HG02798 (cell line): ENCODE measurements around the gene MFNG.
"Not testable (repeated sequence)": the region's sequence is repeated elsewhere in the genome, so short reads cannot be mapped to it uniquely, and the experiment has no call there.

ENCODE experiments used
- ATAC-seq: cut with Tn5 transposase; IDR thresholded peaks from one replicate; pipeline ENCODE4 v1.9.1; 2021; ENCODE audit warnings: mild to moderate bottlenecking; ENCODE audit not compliant: unreplicated experiment, poor library complexity

The MFNG gene

GRCh38 chr22:37479196-37479595 lies 7.0 kb downstream of the MFNG start:
- no peak for ATAC-seq

DNA sequence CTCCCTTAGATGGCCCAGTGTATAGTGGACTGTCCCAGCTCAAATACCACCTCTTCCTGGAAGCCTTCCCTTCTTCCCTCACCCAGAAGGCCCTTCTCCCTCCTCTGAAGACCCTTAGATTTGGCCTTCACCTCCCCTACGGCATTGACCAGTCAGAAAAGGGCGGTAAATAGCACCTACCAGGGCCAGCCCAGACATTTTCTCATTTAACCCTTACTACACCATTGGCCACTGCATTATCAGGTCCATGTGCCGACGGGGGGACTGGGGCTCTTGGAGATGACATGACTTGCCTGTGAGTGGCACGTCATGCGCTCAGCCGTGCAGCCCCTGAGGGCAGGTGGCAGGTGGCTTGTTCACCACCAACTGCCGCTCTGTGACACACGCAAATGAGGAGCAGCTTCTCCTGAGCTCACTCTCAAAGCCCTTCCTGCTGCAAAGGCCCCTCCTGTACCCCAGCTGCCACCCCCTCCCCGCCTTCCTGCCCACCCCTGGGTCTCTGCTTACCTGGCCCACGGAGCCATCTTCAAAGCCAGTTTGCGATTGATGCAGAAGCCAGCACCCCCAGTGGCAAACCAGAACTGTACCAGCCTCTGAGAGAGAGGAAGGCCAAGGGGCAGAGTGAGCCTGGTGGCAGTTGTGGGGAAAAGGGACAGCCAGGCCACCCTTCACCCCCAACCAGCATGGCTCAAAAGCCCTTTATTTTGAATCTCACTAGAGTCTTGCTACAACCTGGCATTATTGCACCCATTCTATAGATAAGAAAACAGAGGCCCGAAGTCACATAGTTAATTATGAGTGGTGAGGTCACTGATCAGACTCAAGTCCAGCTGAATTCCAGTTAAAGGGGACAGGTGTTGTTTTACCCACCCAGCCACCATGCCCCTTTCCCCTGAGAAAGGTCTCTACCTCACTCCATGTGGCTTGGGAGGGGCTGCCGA lies 9.5 kb downstream of the MFNG start:
- no peak for ATAC-seq

DNA sequence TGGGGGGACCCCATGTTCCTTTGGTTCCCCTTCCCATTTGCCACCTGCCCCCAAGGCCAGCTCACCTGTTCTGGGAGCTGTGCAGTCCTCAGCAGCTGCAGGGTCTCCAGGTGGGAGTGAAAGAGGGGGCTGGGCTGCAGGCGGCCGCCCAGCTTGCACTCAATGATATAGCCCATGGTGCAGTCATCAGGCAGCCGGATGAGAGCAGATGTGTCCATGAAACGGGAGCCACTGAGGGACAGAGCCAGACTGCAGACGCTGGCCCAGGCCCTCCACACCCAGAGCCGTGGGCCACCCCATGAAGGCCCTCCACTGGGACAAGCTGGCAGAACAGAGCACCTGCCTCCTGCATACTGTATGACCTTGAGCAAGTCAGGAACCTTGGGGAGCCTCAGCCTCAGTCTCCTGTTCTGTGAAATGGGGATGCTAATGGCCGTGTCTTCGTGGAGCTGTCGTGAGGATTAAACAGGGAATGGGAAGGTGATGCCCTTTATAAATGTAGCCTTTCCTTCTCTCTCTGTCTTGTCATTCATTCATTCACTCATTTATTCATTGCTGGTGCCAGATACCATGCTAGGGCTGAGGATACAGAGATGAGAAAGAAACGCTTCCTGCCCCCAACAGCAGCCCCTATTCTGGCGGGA lies 11.6 kb downstream of the MFNG start:
- ATAC-seq: no peak

GRCh38 chr22:37473437-37473946 lies 12.7 kb downstream of the MFNG start:
- no peak for ATAC-seq

GRCh38 chr22:37472418-37473006 lies 13.7 kb downstream of the MFNG start:
- ATAC-seq: no peak

GRCh38 chr22:37471727-37472417 lies 14.3 kb downstream of the MFNG start:
- ATAC-seq: no peak

DNA sequence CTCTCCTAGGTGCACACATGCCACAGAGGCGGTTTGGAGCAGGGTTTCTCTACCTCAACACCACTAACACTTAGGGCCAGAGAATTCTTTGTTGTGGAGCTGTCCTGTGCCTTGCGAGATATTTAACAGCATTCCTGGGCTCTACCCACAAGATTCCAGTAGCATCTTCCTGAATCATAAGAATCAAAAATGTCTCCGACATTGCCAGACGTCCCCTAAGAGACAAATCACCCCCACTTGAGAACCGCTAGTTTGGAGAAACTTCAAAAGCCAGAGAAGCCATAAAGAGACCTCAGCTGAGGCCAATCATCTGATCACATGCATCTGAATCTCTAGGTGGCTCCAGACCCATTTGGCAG lies 16.1 kb downstream of the MFNG start:
- ATAC-seq: no peak

- no peak for ATAC-seq
Observed at GRCh38 chr22:37469416-37470086, 16.6 kb downstream of the MFNG start.

DNA sequence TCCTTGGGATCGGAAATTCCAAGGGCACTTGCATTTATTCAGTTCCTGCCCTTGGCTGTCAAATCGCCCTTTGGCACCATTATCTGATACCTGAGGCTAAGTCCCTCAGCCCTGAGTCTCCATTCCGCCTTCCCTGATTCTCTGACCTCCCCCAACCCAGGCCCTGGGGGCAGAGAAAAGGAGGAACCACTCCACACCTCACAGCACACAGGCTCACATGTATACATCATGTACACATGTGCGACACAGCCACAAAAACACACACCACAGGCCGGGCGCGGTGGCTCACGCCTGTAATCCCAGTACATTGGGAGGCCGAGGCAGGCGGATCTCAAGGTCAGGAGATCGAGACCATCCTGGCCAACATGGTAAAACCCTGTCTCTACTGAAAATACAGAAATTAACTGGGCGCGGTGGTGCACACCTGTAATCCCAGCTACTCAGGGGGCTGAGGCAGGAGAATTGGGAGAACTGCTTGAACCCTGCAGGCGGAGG lies 17.9 kb downstream of the MFNG start:
- ATAC-seq: not testable (repeated sequence)

- no peak for ATAC-seq
Observed at GRCh38 chr22:37467391-37467955, 18.7 kb downstream of the MFNG start.

GRCh38 chr22:37464181-37464580 lies 22.0 kb downstream of the MFNG start:
- ATAC-seq: no peak

GRCh38 chr22:37462983-37463382 lies 23.2 kb downstream of the MFNG start:
- no peak for ATAC-seq

DNA sequence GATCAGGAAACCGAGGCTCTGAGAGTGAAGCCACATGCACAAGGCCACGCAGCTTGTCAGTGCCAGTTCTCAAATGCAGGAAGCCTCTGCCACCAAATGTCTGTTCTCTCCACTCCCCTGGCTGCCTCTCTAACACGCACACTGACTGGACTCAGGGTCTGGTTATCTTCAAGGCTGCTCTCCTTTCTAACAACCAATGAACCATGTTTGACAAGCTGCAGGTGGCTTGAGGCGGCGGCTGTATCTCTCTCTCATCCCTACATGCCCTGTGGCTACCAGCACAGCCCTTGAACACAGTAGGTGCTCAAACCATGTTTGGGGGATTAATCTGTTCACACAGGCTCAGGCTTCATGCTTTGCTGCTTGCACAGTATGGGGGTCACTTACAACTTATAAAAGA lies 23.7 kb downstream of the MFNG start:
- no peak for ATAC-seq

- no peak for ATAC-seq
Observed at GRCh38 chr22:37461961-37462360, 24.2 kb downstream of the MFNG start.

GRCh38 chr22:37460684-37461083 lies 25.5 kb downstream of the MFNG start:
- no peak for ATAC-seq

- no peak for ATAC-seq
Observed at GRCh38 chr22:37459206-37459605, 27.0 kb downstream of the MFNG start.

DNA sequence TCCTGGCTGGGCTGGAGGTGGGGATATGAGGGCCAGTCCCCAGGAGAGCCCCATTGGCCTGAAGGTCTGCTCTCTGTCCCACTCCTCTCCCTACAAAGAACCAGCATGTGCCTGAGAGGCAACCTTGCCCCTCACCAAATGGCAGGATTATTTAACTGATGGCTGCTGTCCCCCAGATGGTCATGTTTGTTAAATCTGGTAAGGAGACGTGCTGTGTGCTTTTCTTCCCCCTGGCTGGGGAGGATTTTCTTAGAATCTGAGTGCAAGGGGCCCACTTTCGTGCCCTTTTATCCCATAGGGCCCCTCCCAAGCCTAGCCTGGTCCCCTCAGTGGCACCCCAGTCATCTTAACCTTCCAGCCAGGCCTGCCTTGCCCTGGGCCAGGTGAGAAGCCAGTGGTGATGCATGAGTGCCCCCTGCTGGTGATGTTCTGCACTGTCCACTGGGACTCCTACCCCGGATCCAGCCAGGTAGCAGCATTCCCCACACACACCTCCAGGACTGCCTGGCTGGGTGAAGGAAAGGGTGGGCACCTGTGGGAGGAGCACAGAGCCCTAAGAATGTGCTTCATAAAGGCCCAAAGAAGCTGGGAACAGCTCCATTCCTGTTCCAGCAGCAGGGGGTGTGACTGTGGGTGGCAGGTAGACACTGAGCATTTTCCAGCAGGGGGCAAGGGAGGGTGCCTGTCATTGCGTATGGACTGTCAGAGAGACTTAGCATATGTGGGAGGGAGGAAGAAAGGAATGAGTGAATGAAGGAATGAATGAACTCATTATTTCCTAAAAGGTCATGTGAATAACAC lies 28.9 kb downstream of the MFNG start:
- ATAC-seq: no peak

DNA sequence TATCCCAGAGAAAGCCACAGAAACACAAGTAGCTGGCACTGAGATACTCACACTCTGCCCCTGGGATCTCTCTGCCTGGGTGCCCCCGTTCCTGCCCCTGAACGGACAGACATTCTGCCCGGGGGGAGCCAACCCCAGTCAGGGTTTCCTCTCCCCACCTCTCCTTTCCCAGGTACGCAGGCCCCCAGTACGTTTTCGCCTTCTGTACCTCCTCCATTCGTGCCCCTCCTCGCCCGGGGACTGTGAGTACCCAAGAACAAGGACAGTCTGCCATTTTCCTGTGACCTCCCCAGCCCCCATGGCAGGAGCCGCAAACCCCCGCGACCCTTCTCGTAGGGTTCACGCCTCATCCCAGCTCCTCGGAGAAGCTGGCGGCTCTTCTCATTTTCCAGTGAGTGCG lies 29.8 kb downstream of the MFNG start:
- ATAC-seq: no peak

GRCh38 chr22:37455896-37456295 lies 30.3 kb downstream of the MFNG start:
- no peak for ATAC-seq
